NB4 (cell line): ENCODE results near the gene MEIS1.

ENCODE experiments used
- POLR2A ChIP-seq: IDR thresholded peaks from 2 replicates; pipeline ENCODE4 v1.6.1; 2011; ENCODE audit warnings: mild to moderate bottlenecking; ENCODE audit not compliant: insufficient read length; ENCODE audit errors: extremely low read depth
- TF ChIP-seq, protein P1 (sequence below): IDR thresholded peaks from one replicate; pipeline ENCODE4 v1.5.1; 2012; ENCODE audit warnings: low read depth, low read length

DNA sequence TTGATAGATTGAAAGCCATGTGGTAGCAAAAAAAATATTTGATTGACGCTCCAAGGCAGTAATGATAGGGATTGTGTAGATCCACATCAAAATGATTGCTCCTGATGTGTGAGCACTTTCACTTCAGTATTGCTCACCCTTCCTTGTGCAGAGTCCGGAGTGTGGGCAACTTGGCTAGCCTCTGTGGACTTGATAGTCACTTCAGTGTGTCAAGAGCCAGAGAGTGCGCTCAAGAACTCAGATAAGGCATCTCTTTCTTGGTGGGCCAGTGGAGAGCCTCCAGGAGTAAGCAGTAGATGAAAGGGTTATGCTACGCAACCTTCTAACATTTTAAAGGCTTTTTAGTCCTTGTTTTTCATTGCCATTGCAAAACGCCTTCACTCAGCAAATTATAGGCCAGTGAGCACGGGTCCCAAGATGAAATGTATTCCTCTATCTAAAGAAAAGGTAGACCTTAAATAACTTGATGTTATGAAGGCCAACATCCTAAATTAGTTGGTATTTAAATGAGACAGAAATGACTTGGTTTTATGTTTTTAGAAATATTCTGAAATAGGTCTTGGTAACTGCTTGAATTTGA is 84.4 kb downstream of the MEIS1 start:
- TF ChIP-seq, protein P1, sequence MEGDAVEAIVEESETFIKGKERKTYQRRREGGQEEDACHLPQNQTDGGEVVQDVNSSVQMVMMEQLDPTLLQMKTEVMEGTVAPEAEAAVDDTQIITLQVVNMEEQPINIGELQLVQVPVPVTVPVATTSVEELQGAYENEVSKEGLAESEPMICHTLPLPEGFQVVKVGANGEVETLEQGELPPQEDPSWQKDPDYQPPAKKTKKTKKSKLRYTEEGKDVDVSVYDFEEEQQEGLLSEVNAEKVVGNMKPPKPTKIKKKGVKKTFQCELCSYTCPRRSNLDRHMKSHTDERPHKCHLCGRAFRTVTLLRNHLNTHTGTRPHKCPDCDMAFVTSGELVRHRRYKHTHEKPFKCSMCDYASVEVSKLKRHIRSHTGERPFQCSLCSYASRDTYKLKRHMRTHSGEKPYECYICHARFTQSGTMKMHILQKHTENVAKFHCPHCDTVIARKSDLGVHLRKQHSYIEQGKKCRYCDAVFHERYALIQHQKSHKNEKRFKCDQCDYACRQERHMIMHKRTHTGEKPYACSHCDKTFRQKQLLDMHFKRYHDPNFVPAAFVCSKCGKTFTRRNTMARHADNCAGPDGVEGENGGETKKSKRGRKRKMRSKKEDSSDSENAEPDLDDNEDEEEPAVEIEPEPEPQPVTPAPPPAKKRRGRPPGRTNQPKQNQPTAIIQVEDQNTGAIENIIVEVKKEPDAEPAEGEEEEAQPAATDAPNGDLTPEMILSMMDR: no peak
- no peak for TF ChIP-seq POLR2A
